Endothelial cell of hepatic sinusoid (primary cell): ENCODE measurements around the gene NDUFA7.
"Not testable (repeated sequence)": the region's sequence is repeated elsewhere in the genome, so short reads cannot be mapped to it uniquely, and the experiment has no call there.

ENCODE experiments used
- in situ Hi-C: cut with HindIII; loops from 2 replicates; pipeline ENCODE4 v1.10.0; 2017; ENCODE audit warnings: low sequenced_read_pairs

The NDUFA7 gene

DNA sequence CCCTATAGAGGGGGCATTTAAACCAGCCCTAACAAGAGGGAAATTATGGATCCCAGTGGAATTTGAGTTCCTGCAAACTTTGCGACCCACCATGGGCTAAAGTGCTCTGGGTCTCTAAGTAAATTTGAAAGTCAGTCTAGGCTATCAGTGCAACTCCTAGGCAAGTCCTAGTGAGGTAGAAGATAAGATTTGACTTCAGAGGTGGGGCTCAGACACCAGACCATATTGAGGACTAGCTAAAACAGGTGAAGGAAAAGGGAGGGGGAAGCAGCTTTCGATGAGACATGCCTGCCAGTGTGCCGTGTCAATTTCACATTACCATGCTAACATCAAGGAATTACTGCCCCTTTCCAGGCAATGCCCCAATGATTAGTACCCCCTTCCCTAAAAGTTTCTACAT, 51.5 kb downstream of the NDUFA7 start:
- in situ Hi-C loops: no loop called here

DNA sequence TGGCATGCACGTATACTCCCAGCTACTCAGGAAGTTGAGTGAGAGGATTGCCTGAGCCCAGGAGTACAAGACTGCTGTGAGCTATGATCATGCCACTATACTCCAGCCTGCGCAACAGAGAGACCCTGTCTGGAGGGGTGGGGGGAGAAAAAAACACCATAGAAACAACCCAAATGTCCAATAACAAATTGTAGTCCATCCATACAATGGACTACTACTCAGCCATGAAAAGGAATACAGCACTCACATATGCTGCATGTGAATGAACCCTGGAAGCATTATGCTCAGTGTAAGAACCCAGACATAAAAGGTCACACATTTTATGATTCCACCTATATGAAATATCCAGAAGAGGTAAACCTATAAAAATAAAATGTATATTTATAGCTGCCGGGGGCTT, 55.3 kb downstream of the NDUFA7 start:
- in situ Hi-C loops: no loop called here

DNA sequence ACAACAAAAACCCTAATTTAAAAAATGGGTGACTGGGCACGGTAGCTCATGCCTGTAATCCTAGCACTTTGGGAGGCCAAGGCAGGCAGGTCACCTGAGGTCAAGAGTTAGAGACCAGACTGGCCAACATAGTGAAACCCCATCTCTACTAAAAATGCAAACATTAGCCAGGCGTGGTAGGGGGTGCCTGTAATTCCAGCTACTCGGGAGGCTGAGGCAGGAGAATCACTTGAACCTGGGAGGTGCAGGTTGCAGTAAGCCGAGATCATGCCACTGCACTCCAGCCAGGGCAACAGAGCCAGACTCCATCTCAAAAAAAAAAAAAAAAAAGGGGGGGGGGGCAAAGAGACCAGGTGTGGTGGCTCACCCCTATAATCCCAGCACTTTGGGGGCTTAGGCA, 56.9 kb downstream of the NDUFA7 start:
- in situ Hi-C loops: not testable (repeated sequence)

GRCh38 chr19:8262431-8262830, 58.7 kb downstream of the NDUFA7 start:
- in situ Hi-C loops: no loop called here

DNA sequence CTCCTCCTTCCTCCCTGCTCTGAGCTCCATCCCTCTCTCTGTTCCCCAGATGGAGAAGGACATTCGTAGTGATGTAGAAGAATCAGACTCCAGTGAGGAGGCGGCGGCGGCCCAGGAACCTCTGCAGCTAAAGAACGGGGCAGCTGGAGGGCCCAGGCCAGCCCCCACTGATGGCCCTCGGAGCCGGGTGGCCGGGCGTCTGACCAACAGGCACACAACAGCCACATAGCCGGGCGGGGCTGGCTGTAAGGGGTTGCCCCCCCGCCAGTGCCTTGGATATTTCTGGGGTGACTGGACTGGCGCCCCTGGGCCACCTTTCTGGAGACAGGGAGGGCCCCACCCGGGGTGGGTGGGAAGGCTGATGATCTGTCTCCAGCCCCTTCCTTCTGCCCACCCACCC, 59.3 kb downstream of the NDUFA7 start:
- in situ Hi-C loops: no loop called here

GRCh38 chr19:8261347-8261746, 59.8 kb downstream of the NDUFA7 start:
- in situ Hi-C loops: no loop called here
